Body of pancreas (tissue), 4 donors: ENCODE data around the gene MMP10.

Experiments
- CTCF ChIP-seq, 7 experiments: fragments of 450-650 bp in 4 of 7; fragments of 200-600 bp in 3 of 7; sonication (generic) in 3 of 7; IDR thresholded peaks; one replicate each; pipeline ENCODE4 v1.5.1; 2016 to 2019; ENCODE audit warnings: antibody characterized with exemption in 7 of 7
- POLR2A ChIP-seq, 3 donors: fragments of 450-650 bp; IDR thresholded peaks; one replicate each; pipeline ENCODE4 v1.6.1; 2016; ENCODE audit warnings: antibody characterized with exemption in 3 of 3, mild to moderate bottlenecking in 2 of 3

GRCh38 chr11:102783016-102783415 lies 2.6 kb upstream of the MMP10 start:
- no peak for TF ChIP-seq CTCF (IDR thresholded peaks at IDR 0.05)
- no peak for TF ChIP-seq POLR2A (IDR thresholded peaks at IDR 0.05)
